K562 (cell line): ENCODE measurements around the gene C1orf94. TPM values are rescaled to one million over a fixed set of nuclear protein-coding genes. Genes with fewer than 3 reads are reported as not detected.

ENCODE experiments used
- ATAC-seq: fragments of 200-7000 bp; cut with Tn5 transposase; 3 replicates; pipeline ENCODE4 v1.9.1; 2020; ENCODE audit warnings: moderate library complexity
- BruUV-seq: library from RNA; stranded (reverse); fragments of 400-500 nt; replicated peaks from 2 replicates; lab custom pipeline; 2021; lab: Mats Ljungman, UMichigan
- CTCF ChIA-PET: fragments of 300-600 bp; formaldehyde crosslinking; extraction: SDS; loops from one replicate; lab custom pipeline; 2021; ENCODE audit warnings: low intra/inter-chr PET ratio; lab: Yijun Ruan, JAX
- POLR2A ChIA-PET: fragments of 300-600, 350-650 bp; sonication (Branson Sonifier 250); formaldehyde crosslinking; extraction: SDS; loops from one replicate; lab custom pipeline; 2021; ENCODE audit warnings: antibody characterized with exemption, inconsistent platforms; lab: Yijun Ruan, JAX
- DNase-seq, 4 experiments: peaks; one replicate each; pipeline versions ENCODE4 v3.0.0 to v3.0.0-alpha.2; 2011 to 2018; ENCODE audit warnings: low spot score in 3 of 4, mixed read lengths in 3 of 4; ENCODE audit errors: extremely low read depth in 1 of 4
- FAIRE-seq: peaks from 2 replicates; lab custom pipeline; 2011; peaks lifted over from hg19 to GRCh38; lab: Jason Lieb, UNC
- H2AFZ ChIP-seq: 2 replicates; pipeline ENCODE4 v1.6.0; 2011; ENCODE audit warnings: low read depth, low read length, control low read depth, inconsistent platforms
- H3K27ac ChIP-seq: fragments of 200-600 bp; 3 replicates; pipeline ENCODE4 v1.8.0; 2011; ENCODE audit warnings: low read depth, mild to moderate bottlenecking, control low read depth, inconsistent platforms, low read length, moderate library complexity, mixed read lengths; ENCODE audit errors: extremely low read depth
- H3K27me3 ChIP-seq, 2 experiments: fragments of 300-600 bp in 1 of 2; 2 replicates in 1 of 2; 3 replicates in 1 of 2; pipeline versions ENCODE4 v1.6.0 to v1.8.0; 2011; ENCODE audit warnings: inconsistent platforms in 2 of 2, low read length in 2 of 2, mild to moderate bottlenecking in 1 of 2, mixed read lengths in 1 of 2, moderate library complexity in 1 of 2; ENCODE audit not compliant: control insufficient read depth in 2 of 2, insufficient read depth in 2 of 2
- H3K36me3 ChIP-seq: fragments of 300-600 bp; 3 replicates; pipeline ENCODE4 v1.8.0; 2011; ENCODE audit warnings: mild to moderate bottlenecking, low read length, inconsistent platforms; ENCODE audit not compliant: control insufficient read depth, insufficient read depth
- H3K4me1 ChIP-seq, 2 experiments: fragments of 200-600 bp in 1 of 2; replicated peaks in 1 of 2; 2 replicates in 1 of 2; 3 replicates in 1 of 2; pipeline versions ENCODE4 v1.5.1 to v1.8.0; 2011; ENCODE audit warnings: inconsistent platforms in 2 of 2, low read length in 2 of 2, mild to moderate bottlenecking in 1 of 2, mixed read lengths in 1 of 2, moderate library complexity in 1 of 2; ENCODE audit not compliant: control insufficient read depth in 2 of 2, insufficient read depth in 2 of 2
- H3K4me2 ChIP-seq: 2 replicates; pipeline ENCODE4 v1.6.1; 2011; ENCODE audit warnings: low read length, control low read depth, inconsistent platforms, mixed read lengths; ENCODE audit not compliant: insufficient read depth
- H3K4me3 ChIP-seq: fragments of 200-600 bp; sonication (generic), shearing (Covaris generic); 2 replicates; pipeline ENCODE4 v1.5.1; 2016; ENCODE audit warnings: control low read depth, inconsistent platforms
- H3K79me2 ChIP-seq: fragments of 200-600 bp; 3 replicates; pipeline ENCODE4 v1.8.0; 2011; ENCODE audit warnings: low read length, inconsistent platforms; ENCODE audit not compliant: control insufficient read depth, insufficient read depth
- H3K9ac ChIP-seq, 2 experiments: 2 replicates each; pipeline versions ENCODE4 v1.6.0 to v1.6.1; 2011; ENCODE audit warnings: low read depth in 2 of 2, low read length in 2 of 2, control low read depth in 1 of 2, inconsistent platforms in 1 of 2, mild to moderate bottlenecking in 1 of 2, mixed read lengths in 1 of 2; ENCODE audit not compliant: insufficient read depth in 1 of 2
- H3K9me1 ChIP-seq: one replicate; pipeline ENCODE4 v1.6.0; 2011; ENCODE audit warnings: inconsistent platforms, mild to moderate bottlenecking, low read length, moderate library complexity; ENCODE audit not compliant: control insufficient read depth, insufficient read depth
- H3K9me3 ChIP-seq: replicated peaks from 2 replicates; pipeline ENCODE4 v1.5.1; 2011; ENCODE audit warnings: low read depth, low read length, inconsistent platforms; ENCODE audit not compliant: control insufficient read depth, insufficient read depth
- H4K20me1 ChIP-seq: replicated peaks from 2 replicates; pipeline ENCODE4 v1.6.1; 2011; ENCODE audit warnings: low read length, inconsistent platforms, mixed read lengths; ENCODE audit not compliant: control insufficient read depth, insufficient read depth
- COPS2 ChIP-seq: fragments of 450-650 bp; conservative IDR thresholded peaks from 2 replicates; pipeline ENCODE4 v1.6.1; 2016; ENCODE audit warnings: mild to moderate bottlenecking, moderate library complexity
- GMEB1 ChIP-seq: fragments of 250-450 bp; sonication (Bioruptor Pico); IDR thresholded peaks from 2 replicates; pipeline ENCODE4 v1.4.0; 2020; ENCODE audit warnings: mild to moderate bottlenecking
- IFI16 ChIP-seq: fragments of 250-450 bp; sonication (Bioruptor Pico); IDR thresholded peaks from 2 replicates; pipeline ENCODE4 v2.1.2; 2022; ENCODE audit warnings: mild to moderate bottlenecking, inconsistent platforms
- REST ChIP-seq, 2 experiments: fragments of 450-650 bp; formaldehyde crosslinking in 1 of 2; IDR thresholded peaks; 2 replicates each; pipeline versions ENCODE4 v1.4.0 to v1.6.1; 2014 to 2020; ENCODE audit warnings: mild to moderate bottlenecking in 2 of 2, borderline replicate concordance in 1 of 2, low read depth in 1 of 2
- RNF2 ChIP-seq: sonication (generic); IDR thresholded peaks from 2 replicates; pipeline ENCODE4 v1.6.1; 2016
- ZKSCAN1 ChIP-seq: fragments of 150-350 bp; IDR thresholded peaks from 2 replicates; pipeline ENCODE4 v1.6.1; 2016; ENCODE audit warnings: low read depth, low read length
- whole genome bisulfite sequencing: fragments of 100-300 bp; shearing (Covaris generic); methylation state at CpG from one replicate; pipeline ENCODE4 v1.1.6; 2016; ENCODE audit warnings: low coverage, mixed read lengths; ENCODE audit not compliant: insufficient coverage; ENCODE audit errors: missing lambda C conversion rate; 5-methylcytosine and 5-hydroxymethylcytosine counted together
- in situ Hi-C: fragments of 300-500 bp; cut with MboI; formaldehyde crosslinking; loops from 4 replicates; pipeline ENCODE4 v1.15.0; 2018; ENCODE audit warnings: inconsistent platforms, mixed read lengths
- intact Hi-C: fragments of 100-400 bp; cut with micrococcal nuclease; formaldehyde crosslinking; loops from 2 replicates; pipeline ENCODE4 v1.14.2; 2022
- polyA plus RNA-seq, 8 experiments: library from polyadenylated mRNA; depleted of rRNA in 4 of 8; stranded (reverse) in 5 of 8; unstranded in 3 of 8; fragments of >200 nt; fragmentation: Nextera tagmentation in 2 of 8; fragmentation: Illumina TruSeq in 1 of 8; extraction: Ambion mirVana in 2 of 8; extraction: Trizol in 1 of 8; gene quantifications; 2 replicates each; pipeline versions ENCODE4 v1.2.1 to v1.2.3, GENCODE V29; 2011 to 2014; ENCODE audit warnings: inconsistent platforms in 1 of 8, missing spikeins in 1 of 8
- total RNA-seq, 7 experiments: library from RNA; depleted of rRNA in 6 of 7; stranded (reverse); fragments of >200 nt in 6 of 7; fragmentation: Illumina TruSeq in 2 of 7; extraction: Trizol in 2 of 7; gene quantifications; 2 replicates each; pipeline versions ENCODE4 v1.2.1 to v1.2.3, GENCODE V29; 2011 to 2021; ENCODE audit warnings: low replicate concordance in 1 of 7

The C1orf94 gene
- total and polyA plus RNA-seq, 9 of the 15 experiments (the other 6 are each of a cell fraction or from before 2014, with no cell fraction given) = not detected

GRCh38 chr1:34192621-34193020 is 15.9 kb downstream of the C1orf94 start:
- Histone ChIP-seq H2AFZ (no peak overlapping the region), H3K27ac (no peak overlapping the region), H3K79me2 (no peaks in the 10 kb centered on the region), H3K9me1 (no peaks in the 10 kb centered on the region), H3K9ac (no peak overlapping the region), H3K27me3 (peaks cover 0 to 13% of the 10 kb centered on the region in 2 experiments; a peak in 1 of 5 replicates), H4K20me1 (no peaks in the 10 kb centered on the region; the same call in 1 of the 2 replicates), H3K36me3 (no peaks in the 10 kb centered on the region), H3K4me3 (no peak overlapping the region), H3K4me1 (no peaks in the 10 kb centered on the region), H3K9me3 (no peaks in the 10 kb centered on the region), H3K4me2 (no peak overlapping the region)
- no TSS peak for BruUV-seq
- FAIRE-seq = no peak
- ATAC-seq = no peak
- no peak for DNase-seq
- CTCF ChIA-PET = no interaction called here
- POLR2A ChIA-PET = no interaction called here
- intact Hi-C loops (no loop called here), in situ Hi-C loops (no loop called here)
- WGBS = 0% methylated on average over 3 of the region's 3 CpGs
- TF ChIP-seq RNF2 = no peak
- TF ChIP-seq COPS2 = no peak
- no peak for TF ChIP-seq ZKSCAN1
- no peak for TF ChIP-seq GMEB1 (CRISPR knock-in tag)

- Histone ChIP-seq H3K9me1 (no peaks in the 10 kb centered on the region), H3K36me3 (no peaks in the 10 kb centered on the region), H3K9ac (no peak overlapping the region), H2AFZ (no peak overlapping the region), H4K20me1 (no peaks in the 10 kb centered on the region; the same call in 1 of the 2 replicates), H3K79me2 (no peaks in the 10 kb centered on the region), H3K27me3 (peaks cover 0 to 6% of the 10 kb centered on the region in 2 experiments; a peak in 2 of 5 replicates), H3K4me3 (no peak overlapping the region), H3K27ac (no peak overlapping the region), H3K9me3 (no peaks in the 10 kb centered on the region), H3K4me1 (no peaks in the 10 kb centered on the region), H3K4me2 (no peak overlapping the region)
- no TSS peak for BruUV-seq
- CTCF ChIA-PET = no interaction called here
- intact Hi-C loops = no loop called here
- no peak for DNase-seq
- no peak for FAIRE-seq
- POLR2A ChIA-PET = no interaction called here
- WGBS = 0% methylated on average over 1 of the region's 1 CpG
- no peak for ATAC-seq
- in situ Hi-C loops = no loop called here
- TF ChIP-seq IFI16 (CRISPR knock-in tag) (no peak), REST (IDR thresholded peaks at IDR 0.05; ENCODE audit: borderline replicate concordance) (no peak), REST (CRISPR knock-in tag; IDR thresholded peaks at IDR 0.05; ENCODE audit: low read depth) (no peak)
Observed at GRCh38 chr1:34199927-34200326, 23.2 kb downstream of the C1orf94 start.
